Endothelial cell (in vitro differentiated cells): ENCODE results near the gene ANKFY1. TPM values are rescaled to one million over a fixed set of nuclear protein-coding genes. Genes with fewer than 3 reads are reported as not detected.

Source experiments
- DNase-seq: peaks from one replicate; pipeline ENCODE4 v3.0.0; 2021; ENCODE audit warnings: low spot score
- H3K27ac Mint-ChIP-seq: one replicate; pipeline ENCODE4 v1.8.0; 2021; ENCODE audit warnings: mixed read lengths, inconsistent platforms; ENCODE audit not compliant: unreplicated experiment
- H3K27me3 Mint-ChIP-seq: one replicate; pipeline ENCODE4 v1.8.0; 2021; ENCODE audit warnings: mild to moderate bottlenecking, moderate library complexity, mixed read lengths, inconsistent platforms; ENCODE audit not compliant: unreplicated experiment
- H3K36me3 Mint-ChIP-seq: one replicate; pipeline ENCODE4 v1.8.0; 2021; ENCODE audit warnings: mild to moderate bottlenecking, low read depth, mixed read lengths, inconsistent platforms; ENCODE audit not compliant: unreplicated experiment
- H3K4me1 Mint-ChIP-seq: one replicate; pipeline ENCODE4 v1.8.0; 2021; ENCODE audit warnings: mild to moderate bottlenecking, mixed read lengths, inconsistent platforms; ENCODE audit not compliant: unreplicated experiment
- H3K4me3 Mint-ChIP-seq: one replicate; pipeline ENCODE4 v1.8.0; 2021; ENCODE audit warnings: mild to moderate bottlenecking, mixed read lengths, inconsistent platforms; ENCODE audit not compliant: unreplicated experiment
- H3K9me3 Mint-ChIP-seq: one replicate; pipeline ENCODE4 v1.8.0; 2021; ENCODE audit warnings: mixed read lengths, inconsistent platforms; ENCODE audit not compliant: unreplicated experiment
- CTCF ChIP-seq: fragments of 200-600 bp; sonication (generic); IDR thresholded peaks from one replicate; pipeline ENCODE4 v1.5.0; 2021; ENCODE audit warnings: antibody characterized with exemption; ENCODE audit not compliant: unreplicated experiment
- total RNA-seq: library from RNA; stranded (reverse); fragmentation: NEBNext Ultra II Directional; extraction: Animal tissue kit (Norgen Biotek cat#: 25700); gene quantifications from one replicate; pipeline ENCODE4 v1.2.1, GENCODE V29; 2021; ENCODE audit not compliant: unreplicated experiment

ANKFY1 gene
- total RNA-seq, 1 donor from 2014 or later: 41.6 TPM

DNA sequence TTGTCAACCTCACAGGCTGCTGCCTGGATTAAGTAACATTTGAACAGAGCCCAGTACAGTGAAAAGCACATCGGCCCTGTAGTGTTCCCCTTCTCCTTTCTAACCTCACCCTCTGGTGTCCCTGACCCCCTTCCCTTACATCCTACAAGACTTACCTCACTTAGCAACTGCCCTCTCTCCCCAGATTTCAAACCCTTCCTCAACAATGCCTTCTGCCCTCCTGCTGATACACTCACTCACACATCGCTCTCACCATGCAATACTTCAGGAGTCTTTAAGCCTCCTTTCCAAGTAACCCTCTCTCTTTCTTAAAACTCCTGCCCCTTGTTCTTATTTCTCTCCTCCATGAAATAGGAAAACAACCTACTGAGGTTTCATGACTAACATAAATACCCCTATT, 138.8 kb downstream of the ANKFY1 start:
- Mint-ChIP-seq H3K4me1 (peaks cover 3% of the 10 kb centered on the region), H3K4me3 (no peak overlapping the region), H3K27me3 (peaks cover 3% of the 10 kb centered on the region), H3K36me3 (peaks cover 36% of the 10 kb centered on the region), H3K27ac (no peak overlapping the region), H3K9me3 (no peaks in the 10 kb centered on the region)
- DNase-seq: no peak
- no peak for TF ChIP-seq CTCF

- H3K27ac Mint-ChIP-seq: no peak overlapping the region
- H3K27me3 Mint-ChIP-seq: no peaks in the 10 kb centered on the region
- H3K4me1 Mint-ChIP-seq: no peaks in the 10 kb centered on the region
- H3K9me3 Mint-ChIP-seq: no peaks in the 10 kb centered on the region
- no peak for TF ChIP-seq CTCF
- no peak overlapping the region for H3K4me3 Mint-ChIP-seq
- peaks cover 40% of the 10 kb centered on the region for H3K36me3 Mint-ChIP-seq
- DNase-seq: no peak
Observed at GRCh38 chr17:4120332-4120731, 143.4 kb downstream of the ANKFY1 start.

DNA sequence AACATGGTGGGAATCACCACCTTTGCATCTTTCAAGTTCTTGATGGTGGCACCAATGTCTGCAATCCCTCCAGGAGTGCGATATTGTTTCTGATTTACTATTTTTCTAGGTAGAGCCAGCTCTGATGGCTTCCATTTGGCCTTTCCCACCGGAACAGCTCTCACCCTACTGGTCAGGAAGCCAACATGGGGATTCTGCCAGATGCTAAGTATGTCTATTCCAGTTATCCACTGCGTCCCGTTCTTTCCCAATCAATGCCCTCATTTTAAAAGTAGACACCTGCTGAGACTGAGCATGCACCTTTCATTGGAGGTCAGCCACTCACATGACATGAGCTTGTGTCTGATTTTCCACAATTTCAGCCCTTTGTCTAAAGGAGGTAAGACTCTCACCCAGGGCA, 144.5 kb downstream of the ANKFY1 start:
- H3K36me3 Mint-ChIP-seq: peaks cover 35% of the 10 kb centered on the region
- H3K27ac Mint-ChIP-seq: no peak overlapping the region
- H3K4me1 Mint-ChIP-seq: no peaks in the 10 kb centered on the region
- no peak for DNase-seq
- H3K4me3 Mint-ChIP-seq: no peak overlapping the region
- H3K9me3 Mint-ChIP-seq: no peaks in the 10 kb centered on the region
- no peaks in the 10 kb centered on the region for H3K27me3 Mint-ChIP-seq
- TF ChIP-seq CTCF: no peak

GRCh38 chr17:4118015-4118743, 145.6 kb downstream of the ANKFY1 start:
- H3K4me3 Mint-ChIP-seq: no peak overlapping the region
- no peak for DNase-seq
- H3K36me3 Mint-ChIP-seq: peaks cover 26% of the 10 kb centered on the region
- H3K4me1 Mint-ChIP-seq: no peaks in the 10 kb centered on the region
- H3K27me3 Mint-ChIP-seq: no peaks in the 10 kb centered on the region
- TF ChIP-seq CTCF: no peak
- H3K9me3 Mint-ChIP-seq: no peaks in the 10 kb centered on the region
- H3K27ac Mint-ChIP-seq: peak overlapping the region; percentile 30

DNA sequence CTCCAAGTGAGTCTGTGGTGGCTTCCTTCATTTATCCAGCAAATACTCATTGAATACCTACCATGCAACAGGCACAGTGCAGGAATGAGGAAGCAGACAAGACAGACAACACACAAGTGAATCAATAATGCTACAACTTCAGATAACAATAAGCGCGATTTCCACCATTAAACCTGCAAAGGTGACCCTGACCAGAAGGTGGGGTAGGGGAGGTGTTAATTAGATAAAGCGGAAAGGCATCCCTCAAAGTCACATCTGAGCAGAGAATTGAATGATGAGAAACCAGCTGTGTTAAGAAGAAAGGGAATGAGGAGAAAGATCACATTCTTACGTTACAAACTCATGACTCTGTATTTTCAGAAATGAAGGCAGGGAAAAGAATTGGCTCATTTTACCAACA, 147.3 kb downstream of the ANKFY1 start:
- H3K36me3 Mint-ChIP-seq: peaks cover 22% of the 10 kb centered on the region

More for the DNA sequence above, 147.3 kb downstream of the ANKFY1 start:
- no peak overlapping the region for H3K4me3 Mint-ChIP-seq
- no peak overlapping the region for H3K27ac Mint-ChIP-seq
- TF ChIP-seq CTCF: no peak
- no peaks in the 10 kb centered on the region for H3K9me3 Mint-ChIP-seq
- H3K27me3 Mint-ChIP-seq: no peaks in the 10 kb centered on the region
- no peaks in the 10 kb centered on the region for H3K4me1 Mint-ChIP-seq
- no peak for DNase-seq
